HG03108 (cell line): Measurements from ENCODE around the gene TEKT3.

Source experiments
- ATAC-seq: cut with Tn5 transposase; IDR thresholded peaks from one replicate; pipeline ENCODE4 v1.9.1; 2021; ENCODE audit warnings: moderate library complexity; ENCODE audit not compliant: unreplicated experiment

The TEKT3 gene

DNA sequence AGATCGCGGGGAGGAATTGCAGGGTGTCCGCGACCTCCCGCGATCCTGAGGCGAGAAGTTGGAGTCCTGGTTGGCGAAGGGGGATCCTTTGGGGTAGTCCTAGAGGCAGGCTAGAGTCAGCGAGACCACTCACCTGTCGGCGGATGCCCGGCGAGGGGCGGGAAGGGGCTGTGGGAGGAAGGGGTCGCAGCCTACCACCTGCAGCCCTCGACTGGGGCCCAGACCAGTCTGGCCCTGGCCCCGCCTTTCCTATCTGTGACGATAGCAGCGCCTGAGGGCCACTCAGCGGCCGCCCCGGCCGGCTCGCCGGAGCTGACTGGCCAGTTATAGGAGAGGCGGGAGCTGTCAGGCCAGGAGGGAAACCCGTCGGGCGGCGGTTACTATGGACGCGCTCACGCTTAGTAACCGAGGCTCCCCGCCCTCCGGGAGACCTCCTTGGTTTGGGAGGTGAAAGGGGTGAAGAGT, at the start of gene TEKT3:
Gene TEKT3 (minus strand): TSS at position 213 of the 465 bp plus-strand sequence. CDS start 10,012 bp downstream, outside the sequence.
- ATAC-seq = no peak

DNA sequence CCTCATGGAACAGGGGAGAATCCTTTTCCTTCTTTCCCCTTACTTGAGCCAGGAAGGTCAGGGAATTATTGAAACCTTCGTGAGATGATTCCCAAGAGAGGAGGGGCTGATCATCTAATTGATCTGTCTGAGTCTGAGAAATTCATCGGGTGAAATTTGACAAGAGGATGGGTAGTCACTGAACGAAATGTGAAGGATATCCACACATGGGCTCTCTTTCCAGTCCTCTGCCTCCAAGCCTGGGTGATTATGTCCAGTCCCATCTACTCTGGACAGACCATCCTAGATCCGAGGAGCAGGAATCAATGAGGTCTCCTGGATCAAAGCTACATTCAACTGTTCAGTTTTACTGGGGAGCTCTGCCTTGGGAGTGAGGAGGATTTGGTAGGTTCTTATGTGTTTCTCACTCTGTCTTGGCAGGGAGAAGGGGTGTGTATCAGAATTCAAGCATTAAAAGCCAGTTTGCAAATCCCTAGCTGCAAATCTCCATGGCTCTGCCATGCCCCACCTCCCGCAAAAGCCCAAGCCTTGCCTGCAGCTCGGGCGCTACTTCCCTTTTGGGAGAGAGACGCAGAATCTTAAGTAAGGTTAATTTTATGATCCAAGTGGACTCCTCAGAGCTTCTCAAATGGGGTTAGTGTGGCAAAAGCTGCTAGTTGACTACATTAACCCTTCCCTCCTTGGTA, 47.1 kb upstream of the TEKT3 start:
- ATAC-seq = no peak

DNA sequence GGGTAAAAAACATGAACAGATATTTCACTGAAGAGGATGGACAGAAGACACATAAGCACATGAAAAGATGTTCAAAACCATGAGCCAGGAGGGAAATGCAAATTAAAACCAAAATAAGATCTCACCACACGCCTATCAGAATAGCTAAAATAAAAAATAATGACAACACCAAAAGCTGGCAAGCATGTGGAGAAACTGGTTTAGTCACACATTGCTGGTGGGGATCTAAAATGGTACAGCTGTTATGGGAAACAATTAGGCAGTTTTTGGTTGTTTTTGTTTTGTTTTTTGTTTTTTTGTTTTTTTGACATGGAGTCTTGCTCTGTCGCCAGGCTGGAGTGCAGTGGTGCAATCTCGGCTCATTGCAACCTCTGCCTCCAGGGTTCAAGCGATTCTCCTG, 44.7 kb upstream of the TEKT3 start:
- ATAC-seq = no peak

GRCh38 chr17:15385305-15385704, 43.9 kb upstream of the TEKT3 start:
- no peak for ATAC-seq

GRCh38 chr17:15384142-15384787, 42.9 kb upstream of the TEKT3 start:
- no peak for ATAC-seq

DNA sequence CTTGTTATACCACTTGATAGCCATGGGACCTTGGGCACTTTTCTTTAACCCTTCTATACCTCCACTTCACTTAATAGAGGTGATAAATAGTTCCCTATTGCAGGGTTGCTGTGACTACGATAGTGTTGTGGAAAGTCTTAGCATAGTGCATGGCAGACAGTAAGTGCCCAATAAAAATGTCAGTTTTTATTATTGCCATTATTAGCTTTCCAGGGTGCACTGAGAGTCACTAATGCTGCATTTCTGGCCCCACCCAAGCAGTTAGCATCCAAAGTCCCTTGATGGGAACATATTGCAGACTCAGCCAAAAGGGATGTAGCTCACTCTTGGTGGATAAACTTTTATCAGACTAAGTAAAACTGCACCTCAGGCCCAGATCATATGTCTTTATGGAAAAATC, 41.5 kb upstream of the TEKT3 start:
- no peak for ATAC-seq

DNA sequence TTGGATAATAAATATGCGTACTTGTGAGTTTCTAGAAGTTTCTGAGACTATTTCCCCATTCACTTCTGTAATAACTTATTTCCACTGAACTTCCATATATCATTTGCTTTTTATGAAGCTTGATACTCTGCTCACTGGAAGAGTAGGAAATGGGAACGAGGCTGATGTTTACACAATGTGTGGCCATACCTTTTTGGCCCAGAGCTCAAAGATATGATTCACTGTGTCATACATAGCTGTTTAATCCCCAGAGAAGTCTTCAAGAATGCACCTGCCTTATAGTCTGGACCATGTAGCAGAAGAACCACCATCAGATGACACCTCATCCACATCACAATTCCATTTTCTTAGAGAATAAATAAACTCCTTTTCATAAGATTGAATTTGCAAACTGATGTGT, 40.3 kb upstream of the TEKT3 start:
- no peak for ATAC-seq

GRCh38 chr17:15380446-15380845, 39.0 kb upstream of the TEKT3 start:
- no peak for ATAC-seq

DNA sequence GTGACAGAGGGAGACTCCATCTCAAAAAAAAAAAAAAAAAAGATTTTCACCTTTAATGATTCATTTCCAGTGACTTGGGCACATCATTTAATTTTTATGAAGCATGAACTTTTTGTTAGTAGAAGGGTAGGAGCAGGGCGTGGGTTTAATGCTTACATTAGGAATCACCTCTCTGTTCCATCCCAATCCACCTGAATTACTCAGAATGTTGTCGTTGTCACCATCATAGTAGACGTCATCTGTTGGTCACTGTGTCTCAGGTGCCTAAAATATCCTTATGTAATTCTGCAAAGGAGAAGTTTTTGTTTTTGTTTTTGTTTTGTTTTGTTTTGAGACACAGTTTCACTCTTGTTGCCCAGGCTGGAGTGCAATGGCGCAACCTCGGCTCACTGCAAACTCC, 38.3 kb upstream of the TEKT3 start:
- ATAC-seq = no peak

GRCh38 chr17:15378243-15378642, 36.8 kb upstream of the TEKT3 start:
- ATAC-seq = no peak

DNA sequence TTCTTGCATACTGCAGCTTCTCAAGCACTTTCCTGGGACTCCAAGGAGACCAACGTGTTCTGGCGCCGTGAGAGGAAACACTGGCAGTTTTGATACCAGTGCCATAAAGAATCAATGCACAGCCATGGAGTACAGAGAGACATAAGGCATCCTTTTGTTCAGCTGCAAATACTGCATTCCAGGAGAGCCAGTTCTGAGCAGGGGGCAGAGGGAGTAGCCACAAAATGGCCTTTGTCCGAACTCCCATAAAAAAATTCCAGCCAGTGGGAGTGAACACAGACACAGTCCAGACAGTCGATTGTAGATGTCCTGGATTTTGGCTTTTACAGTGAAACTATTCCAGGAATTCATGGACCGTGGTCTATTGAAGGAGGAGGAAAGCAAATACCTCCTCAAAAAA, 36.2 kb upstream of the TEKT3 start:
- ATAC-seq = no peak

DNA sequence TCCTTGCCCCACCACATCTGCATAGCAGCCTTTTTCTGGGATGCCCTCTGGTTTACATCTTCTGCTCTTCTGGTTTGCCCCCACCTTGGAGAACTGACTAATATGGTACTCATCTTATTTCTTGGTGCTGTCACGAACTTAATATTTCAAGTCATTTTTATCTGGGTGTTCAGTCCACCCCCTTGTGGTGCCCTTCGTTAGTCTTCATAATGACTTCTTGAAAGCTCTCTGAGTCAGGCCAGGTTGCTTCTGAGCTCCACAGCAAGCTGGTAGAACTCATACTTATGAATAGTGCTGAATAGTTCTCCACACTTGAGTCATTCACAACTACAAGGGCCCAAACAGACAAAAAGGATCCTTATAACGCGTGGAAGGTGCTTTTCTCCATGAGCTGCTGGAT, 35.8 kb upstream of the TEKT3 start:
- no peak for ATAC-seq

DNA sequence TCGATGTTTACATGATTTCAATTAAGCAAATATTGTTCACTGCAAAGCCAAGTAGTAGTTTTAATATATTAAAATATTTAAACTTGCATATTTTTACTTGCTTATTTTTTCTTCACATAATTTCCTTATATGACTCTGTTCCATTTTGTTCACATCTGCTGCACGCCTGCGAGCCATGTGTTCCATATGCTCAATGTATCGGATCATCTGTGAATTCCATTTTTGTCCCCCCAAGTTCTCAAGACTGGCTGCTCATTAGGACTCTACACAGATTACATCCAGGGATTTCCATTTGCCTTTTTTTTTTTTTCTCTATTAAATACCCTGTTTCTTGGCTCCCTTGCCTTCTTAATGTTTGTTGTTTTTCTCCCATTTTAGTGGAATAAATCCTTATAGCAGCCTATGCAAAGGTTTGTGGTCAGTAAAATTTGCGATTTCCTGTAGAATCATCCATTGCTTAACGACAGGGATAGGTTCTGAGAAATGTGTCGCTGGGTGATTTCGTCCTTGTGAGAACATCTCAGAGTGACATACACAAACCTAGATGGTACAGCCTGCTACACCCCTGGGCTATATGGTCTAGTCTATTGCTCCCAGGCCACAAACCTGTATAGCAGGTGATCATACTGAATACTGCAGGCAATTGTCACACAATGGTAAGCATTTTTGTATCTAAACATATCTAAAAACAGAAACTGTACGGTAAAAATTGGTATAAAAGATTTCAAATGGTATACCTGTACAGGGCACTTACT, 30.2 kb upstream of the TEKT3 start:
- no peak for ATAC-seq

GRCh38 chr17:15368600-15368999, 27.2 kb upstream of the TEKT3 start:
- no peak for ATAC-seq

GRCh38 chr17:15366026-15366425, 24.6 kb upstream of the TEKT3 start:
- ATAC-seq = no peak

DNA sequence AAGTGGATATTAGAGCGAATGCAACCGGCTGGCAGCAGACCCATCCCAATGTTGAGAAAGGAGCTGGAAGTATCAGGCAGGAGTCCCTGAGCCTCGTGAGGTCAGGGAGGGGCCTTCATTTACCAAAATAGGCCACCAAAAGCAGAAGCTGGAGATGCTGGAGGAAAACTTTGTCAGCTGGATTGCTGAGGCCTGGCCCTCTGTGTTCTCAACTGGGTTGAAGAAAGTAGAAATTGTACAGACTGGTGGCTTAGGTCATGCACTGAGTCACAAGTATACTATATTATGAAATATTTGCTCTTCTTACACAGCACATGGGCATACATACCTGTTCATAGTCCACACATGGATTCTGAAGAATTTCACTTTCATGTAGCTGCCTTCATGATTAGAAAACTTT, 23.2 kb upstream of the TEKT3 start:
- ATAC-seq = no peak

DNA sequence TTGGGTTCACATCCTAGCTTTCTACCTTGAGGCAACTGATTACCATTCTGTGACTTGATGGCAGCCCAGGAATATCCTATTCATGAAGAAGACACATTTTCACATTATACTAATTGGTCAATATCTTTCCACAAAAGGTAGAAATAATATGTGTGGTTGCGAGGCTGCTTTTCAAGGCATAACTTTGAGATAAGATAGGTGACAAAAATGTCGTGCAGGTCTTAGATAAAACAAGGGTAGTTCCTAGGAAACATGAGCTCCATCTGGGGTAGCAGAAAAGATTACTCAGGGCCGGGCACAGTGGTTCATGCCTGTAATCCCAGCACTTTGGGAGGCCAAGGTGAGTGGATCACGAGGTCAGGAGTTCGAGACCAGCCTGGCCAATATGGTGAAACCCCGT, 22.3 kb upstream of the TEKT3 start:
- no peak for ATAC-seq

- ATAC-seq = no peak
Observed at GRCh38 chr17:15361592-15361991, 20.2 kb upstream of the TEKT3 start.

GRCh38 chr17:15361151-15361550, 19.8 kb upstream of the TEKT3 start:
- no peak for ATAC-seq

- no peak for ATAC-seq
Observed at GRCh38 chr17:15354256-15354655, 12.9 kb upstream of the TEKT3 start.

DNA sequence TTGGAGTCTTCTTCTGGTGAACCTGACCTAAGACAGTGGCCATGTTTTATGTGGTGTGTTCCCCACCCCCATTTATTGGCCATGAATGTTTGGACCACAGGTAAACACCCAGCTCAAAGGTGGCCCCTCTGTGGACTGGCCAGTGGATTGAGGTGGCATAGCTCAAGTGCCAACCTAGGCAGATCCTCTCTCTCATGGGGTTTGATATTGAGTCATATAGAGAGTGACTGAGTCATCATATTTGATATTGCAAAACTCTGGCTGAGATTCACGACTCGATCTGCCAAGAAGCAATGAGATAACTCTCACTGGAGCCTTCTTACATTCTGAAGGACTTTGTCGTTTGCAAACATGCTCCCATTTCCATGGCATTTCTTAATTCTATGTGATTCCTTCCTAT, 10.5 kb upstream of the TEKT3 start:
- ATAC-seq = no peak

GRCh38 chr17:15351478-15351840, 10.1 kb upstream of the TEKT3 start:
- ATAC-seq = no peak
